Myocyte (in vitro differentiated cells): Measurements from ENCODE around the gene SOX9. TPM values are rescaled to one million over a fixed set of nuclear protein-coding genes. Genes with fewer than 3 reads are reported as not detected.
A peak's percentile ranks its signal among the peaks of the same experiment; 100 is the strongest.

Source experiments
- DNase-seq: peaks from one replicate; pipeline ENCODE4 v3.0.0-alpha.2; 2012; ENCODE audit warnings: low read depth
- total RNA-seq: library from RNA; depleted of rRNA; stranded (reverse); fragments of >200 nt; gene quantifications from 2 replicates; pipeline ENCODE4 v1.2.3, GENCODE V29; 2014

Gene SOX9
- total RNA-seq, 1 donor from 2014 or later: 2.4 TPM

GRCh38 chr17:72152387-72152929 is 31.6 kb downstream of the SOX9 start:
- peak; percentile 21 for DNase-seq

GRCh38 chr17:72158895-72159885 is 38.4 kb downstream of the SOX9 start:
- DNase-seq: peak; percentile 78

GRCh38 chr17:72162569-72162968 is 41.7 kb downstream of the SOX9 start:
- DNase-seq: no peak

GRCh38 chr17:72163474-72163873 is 42.7 kb downstream of the SOX9 start:
- no peak for DNase-seq

- no peak for DNase-seq
Observed at GRCh38 chr17:72164158-72164739, 43.4 kb downstream of the SOX9 start.

- DNase-seq: no peak
Observed at GRCh38 chr17:72165192-72165866, 44.5 kb downstream of the SOX9 start.

GRCh38 chr17:72165867-72166439 is 45.1 kb downstream of the SOX9 start:
- DNase-seq: no peak

- no peak for DNase-seq
Observed at GRCh38 chr17:72167593-72167992, 46.8 kb downstream of the SOX9 start.

GRCh38 chr17:72169823-72170222 is 49.0 kb downstream of the SOX9 start:
- DNase-seq: no peak

- DNase-seq: peak; percentile 32
Observed at GRCh38 chr17:72171703-72172667, 51.2 kb downstream of the SOX9 start.

- DNase-seq: peak; percentile 13
Observed at GRCh38 chr17:72173499-72174116, 52.8 kb downstream of the SOX9 start.

GRCh38 chr17:72175263-72175662 is 54.4 kb downstream of the SOX9 start:
- no peak for DNase-seq
